Lower lobe of right lung (tissue), 2 donors: Measurements from ENCODE around the gene CEP128. TPM values are rescaled to one million over a fixed set of nuclear protein-coding genes. Genes with fewer than 3 reads are reported as not detected.
A peak's percentile ranks its signal among the peaks of the same experiment; 100 is the strongest.

Experiments
- ATAC-seq, 2 donors: fragments of 200-7000 bp; cut with Tn5 transposase; one replicate each; pipeline ENCODE4 v1.9.1; 2020 to 2022; ENCODE audit warnings: mild to moderate bottlenecking in 2 of 2, moderate library complexity in 2 of 2
- DNase-seq: peaks from one replicate; pipeline ENCODE4 v3.0.0-alpha.2; 2020
- H3K27ac ChIP-seq: fragments of 200-600 bp; one replicate; pipeline ENCODE4 v1.8.0; 2022
- H3K27me3 ChIP-seq: fragments of 200-600 bp; one replicate; pipeline ENCODE4 v1.8.0; 2022; ENCODE audit warnings: low read depth
- H3K36me3 ChIP-seq: fragments of 200-600 bp; one replicate; pipeline ENCODE4 v1.8.0; 2022; ENCODE audit warnings: mild to moderate bottlenecking
- H3K4me1 ChIP-seq: fragments of 200-600 bp; one replicate; pipeline ENCODE4 v1.8.0; 2022
- H3K4me3 ChIP-seq: fragments of 200-600 bp; one replicate; pipeline ENCODE4 v1.8.0; 2022; ENCODE audit warnings: mild to moderate bottlenecking
- H3K9me3 ChIP-seq: fragments of 200-600 bp; one replicate; pipeline ENCODE4 v1.8.0; 2022
- CTCF ChIP-seq: fragments of 200-600 bp; IDR thresholded peaks from one replicate; pipeline ENCODE4 v1.8.0; 2022; ENCODE audit warnings: antibody characterized with exemption, mild to moderate bottlenecking
- intact Hi-C: fragments of 100-400 bp; cut with DNase I; formaldehyde crosslinking; loops from one replicate; pipeline ENCODE4 v1.11.0; 2022
- total RNA-seq: library from RNA; stranded (reverse); fragmentation: NEBNext Ultra II Directional; extraction: Animal tissue kit (Norgen Biotek cat#: 25700); gene quantifications from one replicate; pipeline ENCODE4 v1.2.1, GENCODE V29; 2021
- donor health status: DM: no; HTN: yes; CAD: no; lungs with severe emphysema.

The CEP128 gene
- total RNA-seq, 1 donor from 2014 or later = 11.5 TPM

- intact Hi-C loops = no loop called here
- H3K4me1 ChIP-seq = no peaks in the 10 kb centered on the region
- no peaks in the 10 kb centered on the region for H3K9me3 ChIP-seq
- no peak for DNase-seq
- H3K27ac ChIP-seq = no peak overlapping the region
- TF ChIP-seq CTCF = no peak
- no peak overlapping the region for H3K4me3 ChIP-seq
- H3K36me3 ChIP-seq = no peaks in the 10 kb centered on the region
- no peak for ATAC-seq
- no peaks in the 10 kb centered on the region for H3K27me3 ChIP-seq
These were observed 32.5 kb upstream of the CEP128 start for GRCh38 chr14:80973931-80974641.

GRCh38 chr14:80965037-80965436 is 23.5 kb upstream of the CEP128 start:
- H3K27me3 ChIP-seq = no peaks in the 10 kb centered on the region
- H3K9me3 ChIP-seq = no peaks in the 10 kb centered on the region
- no peak for TF ChIP-seq CTCF
- intact Hi-C loops = no loop called here
- H3K4me3 ChIP-seq = no peak overlapping the region
- H3K27ac ChIP-seq = no peak overlapping the region
- H3K4me1 ChIP-seq = no peaks in the 10 kb centered on the region
- DNase-seq = no peak
- no peak for ATAC-seq
- H3K36me3 ChIP-seq = no peaks in the 10 kb centered on the region

- Histone ChIP-seq H3K9me3 (no peaks in the 10 kb centered on the region), H3K27me3 (peaks cover 7% of the 10 kb centered on the region), H3K4me1 (peaks cover 10% of the 10 kb centered on the region), H3K36me3 (no peaks in the 10 kb centered on the region), H3K27ac (peak overlapping the region; percentile 32), H3K4me3 (no peak overlapping the region)
- no peak for TF ChIP-seq CTCF
- ATAC-seq = peak in 1 of 2 donors; percentile 41
- intact Hi-C loops = no loop called here
- no peak for DNase-seq
These were observed 18.0 kb upstream of the CEP128 start for GRCh38 chr14:80959496-80959895.

GRCh38 chr14:80958939-80959338 is 17.4 kb upstream of the CEP128 start:
- Histone ChIP-seq H3K27ac (peak overlapping the region; percentile 32), H3K4me3 (no peak overlapping the region), H3K4me1 (peaks cover 10% of the 10 kb centered on the region), H3K36me3 (no peaks in the 10 kb centered on the region), H3K27me3 (peaks cover 7% of the 10 kb centered on the region), H3K9me3 (no peaks in the 10 kb centered on the region)
- no peak for TF ChIP-seq CTCF
- intact Hi-C loops = no loop called here
- no peak for ATAC-seq
- DNase-seq = no peak

GRCh38 chr14:80958226-80958625 is 16.7 kb upstream of the CEP128 start:
- Histone ChIP-seq H3K27ac (no peak overlapping the region), H3K4me1 (peaks cover 10% of the 10 kb centered on the region), H3K36me3 (no peaks in the 10 kb centered on the region), H3K4me3 (no peak overlapping the region), H3K9me3 (no peaks in the 10 kb centered on the region), H3K27me3 (peaks cover 7% of the 10 kb centered on the region)
- TF ChIP-seq CTCF = no peak
- ATAC-seq (no peak), DNase-seq (no peak)
- intact Hi-C loops = no loop called here
